HL-60/S4 (cell line): ENCODE data around the gene C11orf42.

Experiments used
- in situ Hi-C: fragments of 300-500 bp; cut with MboI; formaldehyde crosslinking; loops from 2 replicates; pipeline ENCODE4 v1.14.3; 2022; ENCODE audit warnings: low sequenced_read_pairs

C11orf42 gene

GRCh38 chr11:6251990-6252473 lies 46.7 kb downstream of the C11orf42 start:
- in situ Hi-C loops = no loop called here

GRCh38 chr11:6253197-6253596 lies 47.8 kb downstream of the C11orf42 start:
- in situ Hi-C loops = no loop called here

GRCh38 chr11:6258141-6258540 lies 52.8 kb downstream of the C11orf42 start:
- in situ Hi-C loops = no loop called here

GRCh38 chr11:6258571-6259081 lies 53.3 kb downstream of the C11orf42 start:
- in situ Hi-C loops = no loop called here

- in situ Hi-C loops = no loop called here
These were observed 54.9 kb downstream of the C11orf42 start for GRCh38 chr11:6260207-6260726.
